ENCODE results near the gene VWC2L.
A peak's percentile ranks its signal among the peaks of the same experiment; 100 is the strongest.

GRCh38 chr2:214389334-214389733, 21.5 kb upstream of the VWC2L start:
- TF ChIP-seq RAD21 (conservative IDR thresholded peaks at IDR 0.05) (peak; percentile 9), CTCF (IDR thresholded peaks at IDR 0.05; ENCODE audit: poor library complexity, severe bottlenecking) (no peak), TAF1 (IDR thresholded peaks at IDR 0.05; ENCODE audit: low read depth) (no peak), EZH2 (IDR thresholded peaks at IDR 0.05; ENCODE audit: borderline replicate concordance, insufficient read depth, low read length, poor library complexity, severe bottlenecking) (no peak), EP300 (conservative IDR thresholded peaks at IDR 0.05; ENCODE audit: poor library complexity, severe bottlenecking) (peak; percentile 97)
